CD4-positive, alpha-beta T cell treated with Interleukin-10 for 1 hour (primary cell): Measurements from ENCODE around the gene NDUFA11.
"Not testable (repeated sequence)": the region's sequence is repeated elsewhere in the genome, so short reads cannot be mapped to it uniquely, and the experiment has no call there.

Experiments
- DNase-seq: peaks from one replicate; pipeline ENCODE4 v3.0.0-alpha.2; 2020

NDUFA11 gene

DNA sequence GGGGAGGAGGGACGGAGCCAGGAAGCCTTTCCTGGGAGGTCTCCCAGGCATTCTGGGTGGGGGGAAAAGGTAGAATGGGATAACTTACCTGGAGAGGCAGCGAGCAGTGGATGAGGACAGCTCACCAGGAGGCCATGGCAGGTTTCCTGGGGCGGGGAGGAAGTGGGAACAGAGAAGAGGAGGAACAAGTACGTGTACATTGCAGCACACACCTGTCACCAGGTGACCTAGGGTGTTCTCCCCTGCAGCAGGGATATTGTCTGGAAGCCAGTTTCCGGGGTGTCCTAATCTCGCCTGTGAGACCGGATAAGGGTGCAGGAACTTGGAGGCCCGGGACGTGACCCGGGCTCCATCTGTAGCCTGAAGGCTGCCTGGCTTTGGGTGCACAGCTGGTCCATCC lies 52.3 kb downstream of the NDUFA11 start, which contains the start of gene FUT3:
Gene FUT3 (minus strand): TSS at position 148 of the 400 bp plus-strand sequence.
- no peak for DNase-seq

DNA sequence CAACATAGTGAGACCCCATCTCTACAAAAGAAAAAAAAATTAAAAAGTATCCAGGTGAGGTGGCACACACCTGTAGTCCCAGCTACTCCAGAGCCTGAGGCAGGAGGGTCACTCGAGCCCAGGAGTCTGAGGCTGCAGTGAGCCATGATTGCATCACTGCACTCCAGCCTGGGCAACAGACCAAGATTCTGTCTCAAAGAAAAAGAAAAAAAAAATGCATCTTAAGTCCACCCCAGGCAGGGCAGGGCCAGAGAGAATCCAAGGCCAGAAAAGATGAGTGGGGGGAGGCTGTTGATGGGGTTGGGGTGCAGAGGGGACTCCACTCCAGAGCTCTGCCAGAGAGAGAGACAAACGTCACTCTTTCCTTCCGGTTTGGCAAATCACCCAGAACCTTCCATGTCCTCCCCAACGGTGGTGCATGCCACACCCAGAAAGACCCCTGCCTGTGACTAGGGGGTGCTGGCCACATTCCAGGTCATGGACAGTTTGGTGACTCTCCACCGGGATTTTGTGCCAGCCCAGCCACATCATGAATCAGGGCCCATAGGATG lies 52.8 kb downstream of the NDUFA11 start:
- DNase-seq, result no peak

DNA sequence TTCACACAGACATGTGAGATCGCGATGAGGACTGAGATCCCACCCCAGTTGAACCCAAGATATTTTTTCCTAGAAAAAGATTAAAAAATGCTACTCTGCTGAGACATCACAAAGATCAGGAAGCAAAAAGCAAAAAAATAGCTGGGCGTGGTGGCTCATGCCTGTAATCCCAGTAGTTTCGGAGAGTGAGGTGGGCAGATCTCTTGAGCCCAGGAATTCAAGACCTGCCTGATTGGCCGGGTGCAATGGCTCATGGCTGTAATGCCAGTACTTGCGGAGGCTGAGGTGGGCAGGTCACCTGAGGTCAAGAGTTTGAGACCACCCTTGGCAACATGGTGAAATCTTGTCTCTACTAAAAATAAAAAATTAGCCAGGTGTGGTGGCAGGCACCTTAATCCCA lies 53.4 kb downstream of the NDUFA11 start:
- no peak for DNase-seq

DNA sequence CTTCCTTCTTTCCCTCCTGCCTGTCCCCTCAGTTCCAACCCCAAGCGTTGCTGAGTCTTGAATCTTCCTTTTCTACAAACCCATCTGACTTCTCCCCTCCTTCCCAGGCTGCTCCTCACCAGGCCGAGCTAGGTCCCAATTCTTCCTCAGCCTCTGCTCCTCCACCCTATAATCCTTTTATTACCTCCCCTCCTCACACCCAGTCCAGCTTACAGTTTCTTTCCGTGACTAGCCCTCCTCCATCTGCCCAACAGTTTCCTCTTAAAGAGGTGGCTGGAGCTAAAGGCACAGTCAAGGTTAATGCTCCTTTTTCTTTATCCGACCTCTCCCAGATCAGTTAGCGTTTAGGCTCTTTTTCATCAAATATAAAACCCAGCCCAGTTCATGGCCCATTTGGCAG lies 55.0 kb downstream of the NDUFA11 start:
- not testable (repeated sequence) for DNase-seq

DNA sequence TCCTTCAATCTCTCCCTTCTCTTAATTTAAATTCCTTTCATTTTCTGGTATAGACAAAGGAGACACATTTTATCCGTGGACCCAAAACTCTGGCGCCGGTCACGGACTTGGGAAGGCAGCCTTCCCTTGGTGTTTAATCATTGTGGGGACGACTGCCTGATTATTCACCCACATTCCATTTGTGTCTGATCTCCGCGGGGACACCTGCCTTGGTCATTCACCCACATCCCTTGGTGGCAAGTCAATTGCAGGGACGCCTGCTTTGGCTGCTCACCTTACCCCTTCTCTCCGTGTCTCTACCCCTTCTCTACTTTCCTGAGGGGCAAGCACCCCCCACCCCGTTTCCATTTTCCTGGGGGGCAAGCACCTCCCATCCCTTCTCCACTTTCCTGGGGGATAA lies 55.7 kb downstream of the NDUFA11 start:
- DNase-seq, result not testable (repeated sequence)
